IMR-90 (cell line): Measurements from ENCODE around the gene ABO. TPM values are rescaled to one million over a fixed set of nuclear protein-coding genes. Genes with fewer than 3 reads are reported as not detected.
A peak's percentile ranks its signal among the peaks of the same experiment; 100 is the strongest.

Experiments
- ATAC-seq: fragments of 200-7000 bp; cut with Tn5 transposase; 2 replicates; pipeline ENCODE4 v1.9.1; 2020; ENCODE audit warnings: low read depth, mild to moderate bottlenecking, moderate library complexity
- BruUV-seq: library from RNA; stranded (reverse); fragments of 400-500 nt; replicated peaks from 2 replicates; lab custom pipeline; 2021; lab: Mats Ljungman, UMichigan
- CTCF ChIA-PET: fragments of 300-600 bp; formaldehyde crosslinking; extraction: SDS; loops from one replicate; lab custom pipeline; 2021; ENCODE audit warnings: antibody characterized with exemption; lab: Yijun Ruan, JAX
- POLR2A ChIA-PET: fragments of 300-600 bp; sonication (Branson Sonifier 250); formaldehyde crosslinking; loops from one replicate; lab custom pipeline; 2022; ENCODE audit warnings: antibody characterized with exemption; ENCODE audit not compliant: unreplicated experiment; lab: Charles Lee
- DNase-seq: peaks from one replicate; pipeline ENCODE4 v3.0.0; 2013
- H2AFZ ChIP-seq: replicated peaks from 2 replicates; pipeline ENCODE3; 2013; ENCODE audit warnings: low read length, mild to moderate bottlenecking; ENCODE audit not compliant: poor library complexity
- H2AK5ac ChIP-seq: 2 replicates; pipeline ENCODE4 v1.6.1; 2013; ENCODE audit warnings: low read depth, low read length, inconsistent platforms
- H2AK9ac ChIP-seq: replicated peaks from 2 replicates; pipeline ENCODE3; 2013; ENCODE audit warnings: mild to moderate bottlenecking, low read depth, low read length, moderate library complexity; ENCODE audit not compliant: poor library complexity
- H2BK120ac ChIP-seq: 2 replicates; pipeline ENCODE4 v1.6.1; 2013; ENCODE audit warnings: low read depth, low read length, inconsistent platforms
- H2BK15ac ChIP-seq: 3 replicates; pipeline ENCODE4 v1.6.1; 2013; ENCODE audit warnings: low read depth, low read length, inconsistent platforms
- H2BK20ac ChIP-seq: 2 replicates; pipeline ENCODE4 v1.6.1; 2013; ENCODE audit warnings: low read depth, mild to moderate bottlenecking, inconsistent platforms, low read length, moderate library complexity
- H2BK5ac ChIP-seq: 2 replicates; pipeline ENCODE4 v1.6.1; 2013; ENCODE audit warnings: mild to moderate bottlenecking, low read depth, low read length, inconsistent platforms; ENCODE audit not compliant: poor library complexity, severe bottlenecking
- H3K14ac ChIP-seq: replicated peaks from 2 replicates; pipeline ENCODE4 v1.6.1; 2013; ENCODE audit warnings: low read depth, low read length, inconsistent platforms
- H3K18ac ChIP-seq: 2 replicates; pipeline ENCODE4 v1.6.1; 2013; ENCODE audit warnings: low read depth, low read length, control low read depth
- H3K23ac ChIP-seq: 2 replicates; pipeline ENCODE4 v1.6.1; 2013; ENCODE audit warnings: low read depth, low read length, inconsistent platforms
- H3K27ac ChIP-seq: 2 replicates; pipeline ENCODE4 v1.5.1; 2013; ENCODE audit warnings: mild to moderate bottlenecking, control low read depth, low read length; ENCODE audit not compliant: insufficient read depth
- H3K27me3 ChIP-seq: 2 replicates; pipeline ENCODE4 v1.6.1; 2013; ENCODE audit warnings: low read length; ENCODE audit not compliant: control insufficient read depth, insufficient read depth
- H3K36me3 ChIP-seq: 2 replicates; pipeline ENCODE4 v1.6.1; 2013; ENCODE audit warnings: low read length, mixed read lengths; ENCODE audit not compliant: control insufficient read depth, insufficient read depth
- H3K4ac ChIP-seq: 2 replicates; pipeline ENCODE4 v1.6.1; 2013; ENCODE audit warnings: low read depth, low read length, inconsistent platforms
- H3K4me1 ChIP-seq: 2 replicates; pipeline ENCODE4 v1.6.1; 2013; ENCODE audit warnings: low read length, mixed read lengths; ENCODE audit not compliant: control insufficient read depth, insufficient read depth
- H3K4me2 ChIP-seq: 2 replicates; pipeline ENCODE4 v1.6.1; 2013; ENCODE audit warnings: low read depth, mild to moderate bottlenecking, control low read depth, low read length, moderate library complexity
- H3K4me3 ChIP-seq: 2 replicates; pipeline ENCODE4 v1.5.1; 2013; ENCODE audit warnings: low read depth, mild to moderate bottlenecking, control low read depth, low read length, moderate library complexity; ENCODE audit not compliant: insufficient read depth
- H3K56ac ChIP-seq: 2 replicates; pipeline ENCODE4 v1.6.1; 2013; ENCODE audit warnings: low read length, inconsistent platforms; ENCODE audit not compliant: insufficient read depth; ENCODE audit errors: extremely low read depth
- H3K79me1 ChIP-seq, 2 experiments: 2 replicates each; pipeline ENCODE4 v1.6.1; 2013; ENCODE audit warnings: low read length in 2 of 2, inconsistent platforms in 1 of 2, low read depth in 1 of 2
- H3K9ac ChIP-seq: 2 replicates; pipeline ENCODE4 v1.6.1; 2013; ENCODE audit warnings: low read depth, low read length, control low read depth
- H3K9me1 ChIP-seq: 2 replicates; pipeline ENCODE4 v1.6.1; 2013; ENCODE audit warnings: low read length, inconsistent platforms; ENCODE audit not compliant: insufficient read depth
- H3K9me3 ChIP-seq: 2 replicates; pipeline ENCODE4 v1.6.1; 2013; ENCODE audit warnings: low read length; ENCODE audit not compliant: control insufficient read depth, insufficient read depth
- H4K20me1 ChIP-seq: 2 replicates; pipeline ENCODE4 v1.6.1; 2013; ENCODE audit warnings: low read length, inconsistent platforms; ENCODE audit not compliant: insufficient read depth
- H4K5ac ChIP-seq: 2 replicates; pipeline ENCODE4 v1.6.1; 2013; ENCODE audit warnings: mild to moderate bottlenecking, low read depth, low read length, control low read depth
- H4K8ac ChIP-seq, 2 experiments: 2 replicates each; pipeline ENCODE4 v1.6.1; 2013; ENCODE audit warnings: low read depth in 2 of 2, low read length in 2 of 2, control low read depth in 1 of 2, inconsistent platforms in 1 of 2
- H4K91ac ChIP-seq: 2 replicates; pipeline ENCODE4 v1.6.1; 2013; ENCODE audit warnings: low read depth, low read length, inconsistent platforms; ENCODE audit not compliant: insufficient read depth
- CEBPB ChIP-seq: IDR thresholded peaks from 2 replicates; pipeline ENCODE4 v1.6.1; 2012; ENCODE audit warnings: low read depth, low read length, improper control_type of control experiment
- CHD1 ChIP-seq: IDR thresholded peaks from 2 replicates; pipeline ENCODE4 v1.6.1; 2012; ENCODE audit warnings: low read depth, low read length, improper control_type of control experiment
- MAZ ChIP-seq: IDR thresholded peaks from 2 replicates; pipeline ENCODE4 v1.6.1; 2012; ENCODE audit warnings: low read depth, mild to moderate bottlenecking, low read length, improper control_type of control experiment, moderate library complexity, borderline replicate concordance
- MXI1 ChIP-seq: IDR thresholded peaks from 2 replicates; pipeline ENCODE4 v1.6.1; 2012; ENCODE audit warnings: low read depth, mild to moderate bottlenecking, low read length, moderate library complexity, borderline replicate concordance
- RCOR1 ChIP-seq: IDR thresholded peaks from 2 replicates; pipeline ENCODE4 v1.6.1; 2012; ENCODE audit warnings: mild to moderate bottlenecking, low read length, improper control_type of control experiment; ENCODE audit not compliant: insufficient replicate concordance
- RFX5 ChIP-seq: IDR thresholded peaks from 2 replicates; pipeline ENCODE4 v1.8.0; 2012; ENCODE audit warnings: low read depth, mild to moderate bottlenecking, low read length, moderate library complexity
- WGBS, 2 experiments: methylation state at CpG; one replicate each; pipeline versions ENCODE4 v1.1.5 to v1.1.7; 2013; ENCODE audit warnings: missing lambda C conversion rate in 2 of 2; ENCODE audit not compliant: insufficient read length in 1 of 2; ENCODE audit errors: extremely low coverage in 2 of 2; 5-methylcytosine and 5-hydroxymethylcytosine counted together
- dilution Hi-C: fragments of 300-500 bp; cut with HindIII; formaldehyde crosslinking; loops from one replicate; pipeline ENCODE4 v1.14.3; 2018; ENCODE audit warnings: low sequenced_read_pairs; ENCODE audit not compliant: unreplicated experiment
- in situ Hi-C: fragments of 300-500 bp; cut with MboI; formaldehyde crosslinking; loops from 3 replicates; pipeline ENCODE4 v1.14.3; 2019; ENCODE audit warnings: low sequenced_read_pairs, inconsistent platforms, mixed read lengths
- intact Hi-C: fragments of 100-400 bp; cut with micrococcal nuclease; formaldehyde crosslinking; loops from 2 replicates; pipeline ENCODE4 v1.10.0; 2022
- polyA plus RNA-seq, 3 experiments: library from polyadenylated mRNA; depleted of rRNA; stranded (reverse); fragments of >200 nt; gene quantifications; 2 replicates each; pipeline ENCODE4 v1.2.3, GENCODE V29; 2012; ENCODE audit warnings: low replicate concordance in 1 of 3
- total RNA-seq: library from RNA; depleted of rRNA; stranded (reverse); fragments of >200 nt; gene quantifications from 2 replicates; pipeline ENCODE4 v1.2.3, GENCODE V29; 2012
- TF ChIP-seq, protein P1 (sequence below): fragments of 150-350 bp; IDR thresholded peaks from 2 replicates; pipeline ENCODE4 v1.6.1; 2016; ENCODE audit warnings: low read depth, mild to moderate bottlenecking, low read length, moderate library complexity, borderline replicate concordance

The ABO gene
- total and polyA plus RNA-seq, 2 of the 4 experiments (the other 2 are of a cell fraction), result not detected

DNA sequence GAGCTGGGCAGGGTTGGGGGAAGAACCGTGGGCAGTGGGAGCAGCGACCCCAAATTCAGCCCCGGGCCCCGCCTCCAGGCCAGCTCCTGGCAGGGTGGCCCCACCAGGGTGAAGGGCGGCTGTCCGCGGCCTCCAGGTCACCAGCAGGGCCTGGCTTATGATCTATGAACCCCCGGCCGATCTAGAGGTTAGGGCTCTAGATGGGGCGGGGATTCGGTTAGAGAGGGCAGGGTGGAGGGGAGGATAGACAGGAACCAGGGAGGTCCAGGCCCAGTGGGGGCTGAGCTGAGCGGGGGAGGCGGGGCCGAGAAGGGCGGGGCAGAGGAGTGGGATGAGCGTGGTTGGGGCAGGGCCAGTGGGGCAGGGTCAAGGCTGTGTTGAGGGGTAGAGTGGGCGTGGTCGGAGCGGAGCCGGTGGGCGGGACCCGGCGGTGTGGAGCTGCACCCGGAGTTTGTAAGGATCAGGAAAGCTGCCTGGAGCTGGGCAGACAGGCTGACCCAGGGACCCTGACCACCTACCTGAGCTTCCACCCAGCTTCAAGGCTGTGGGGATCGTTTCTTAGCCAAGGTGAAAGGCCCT is 36.6 kb downstream of the ABO start:
- no peak overlapping the region for H4K8ac ChIP-seq
- WGBS, 2 experiments, result 3% methylated on average over 6 of the region's 25 CpGs; no CpG with 5 or more reads in 1 of the 2 experiments
- H3K4ac ChIP-seq, result no peak overlapping the region
- H2AK9ac ChIP-seq, result no peak overlapping the region
- in situ Hi-C loops (no loop called here), intact Hi-C loops (no loop called here), dilution Hi-C loops (no loop called here)
- no peak overlapping the region for H2AK5ac ChIP-seq
- no peaks in the 10 kb centered on the region for H4K20me1 ChIP-seq
- H3K27ac ChIP-seq, result no peak overlapping the region
- H2BK5ac ChIP-seq, result no peak overlapping the region
- peak; percentile 81 for ATAC-seq
- H3K18ac ChIP-seq, result no peak overlapping the region
- H2BK120ac ChIP-seq, result no peak overlapping the region
- no peaks in the 10 kb centered on the region for H3K79me1 ChIP-seq
- no peak overlapping the region for H2BK15ac ChIP-seq
- no peak overlapping the region for H4K91ac ChIP-seq
- ChIA-PET POLR2A (no interaction called here), CTCF (interaction anchor here (0.6 to 1.0 kb wide), 2 partner anchors 13 to 15 kb away, joined by 3 read pairs; no protein-coding TSS in a partner anchor)
- no peak overlapping the region for H4K5ac ChIP-seq
- 0 out of 2 replicates have a peak overlapping the region, but pooled peaks have one; percentile 7 for H3K4me3 ChIP-seq
- BruUV-seq, result no TSS peak
- H3K36me3 ChIP-seq, result no peaks in the 10 kb centered on the region
- no peak overlapping the region for H3K9ac ChIP-seq
- no peak for DNase-seq
- peak overlapping the region; percentile 89 for H2AFZ ChIP-seq
- H3K4me1 ChIP-seq, result no peaks in the 10 kb centered on the region
- no peaks in the 10 kb centered on the region for H3K9me3 ChIP-seq
- H3K27me3 ChIP-seq, result peaks cover 20% of the 10 kb centered on the region
- no peak overlapping the region for H2BK20ac ChIP-seq
- no peak for TF ChIP-seq RFX5
- TF ChIP-seq CEBPB, result no peak
- no peak for TF ChIP-seq MAZ
- TF ChIP-seq MXI1, result no peak
- TF ChIP-seq, protein P1, sequence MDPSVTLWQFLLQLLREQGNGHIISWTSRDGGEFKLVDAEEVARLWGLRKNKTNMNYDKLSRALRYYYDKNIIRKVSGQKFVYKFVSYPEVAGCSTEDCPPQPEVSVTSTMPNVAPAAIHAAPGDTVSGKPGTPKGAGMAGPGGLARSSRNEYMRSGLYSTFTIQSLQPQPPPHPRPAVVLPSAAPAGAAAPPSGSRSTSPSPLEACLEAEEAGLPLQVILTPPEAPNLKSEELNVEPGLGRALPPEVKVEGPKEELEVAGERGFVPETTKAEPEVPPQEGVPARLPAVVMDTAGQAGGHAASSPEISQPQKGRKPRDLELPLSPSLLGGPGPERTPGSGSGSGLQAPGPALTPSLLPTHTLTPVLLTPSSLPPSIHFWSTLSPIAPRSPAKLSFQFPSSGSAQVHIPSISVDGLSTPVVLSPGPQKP, result no peak
- TF ChIP-seq RCOR1, result no peak
- TF ChIP-seq CHD1, result no peak
- no peak overlapping the region for H3K56ac ChIP-seq
- H3K23ac ChIP-seq, result no peak overlapping the region
- no peak overlapping the region for H3K14ac ChIP-seq
- H3K4me2 ChIP-seq, result peak overlapping the region; percentile 60; the same call in 1 of the 2 replicates
- no peaks in the 10 kb centered on the region for H3K9me1 ChIP-seq
